K562 (cell line): Measurements from ENCODE around the gene BTN3A1. TPM values are rescaled to one million over a fixed set of nuclear protein-coding genes. Genes with fewer than 3 reads are reported as not detected.

Experiments
- ATAC-seq: fragments of 200-7000 bp; cut with Tn5 transposase; 3 replicates; pipeline ENCODE4 v1.9.1; 2020; ENCODE audit warnings: moderate library complexity
- BruUV-seq: library from RNA; stranded (reverse); fragments of 400-500 nt; replicated peaks from 2 replicates; lab custom pipeline; 2021; lab: Mats Ljungman, UMichigan
- CTCF ChIA-PET: fragments of 300-600 bp; formaldehyde crosslinking; extraction: SDS; loops from one replicate; lab custom pipeline; 2021; ENCODE audit warnings: low intra/inter-chr PET ratio; lab: Yijun Ruan, JAX
- POLR2A ChIA-PET: fragments of 300-600, 350-650 bp; sonication (Branson Sonifier 250); formaldehyde crosslinking; extraction: SDS; loops from one replicate; lab custom pipeline; 2021; ENCODE audit warnings: antibody characterized with exemption, inconsistent platforms; lab: Yijun Ruan, JAX
- DNase-seq, 4 experiments: peaks; one replicate each; pipeline versions ENCODE4 v3.0.0 to v3.0.0-alpha.2; 2011 to 2018; ENCODE audit warnings: low spot score in 3 of 4, mixed read lengths in 3 of 4; ENCODE audit errors: extremely low read depth in 1 of 4
- FAIRE-seq: peaks from 2 replicates; lab custom pipeline; 2011; peaks lifted over from hg19 to GRCh38; lab: Jason Lieb, UNC
- H2AFZ ChIP-seq: 2 replicates; pipeline ENCODE4 v1.6.0; 2011; ENCODE audit warnings: low read depth, low read length, control low read depth, inconsistent platforms
- H3K27ac ChIP-seq: fragments of 200-600 bp; 3 replicates; pipeline ENCODE4 v1.8.0; 2011; ENCODE audit warnings: low read depth, mild to moderate bottlenecking, control low read depth, inconsistent platforms, low read length, moderate library complexity, mixed read lengths; ENCODE audit errors: extremely low read depth
- H3K27me3 ChIP-seq, 2 experiments: fragments of 300-600 bp in 1 of 2; 2 replicates in 1 of 2; 3 replicates in 1 of 2; pipeline versions ENCODE4 v1.6.0 to v1.8.0; 2011; ENCODE audit warnings: inconsistent platforms in 2 of 2, low read length in 2 of 2, mild to moderate bottlenecking in 1 of 2, mixed read lengths in 1 of 2, moderate library complexity in 1 of 2; ENCODE audit not compliant: control insufficient read depth in 2 of 2, insufficient read depth in 2 of 2
- H3K36me3 ChIP-seq: fragments of 300-600 bp; 3 replicates; pipeline ENCODE4 v1.8.0; 2011; ENCODE audit warnings: mild to moderate bottlenecking, low read length, inconsistent platforms; ENCODE audit not compliant: control insufficient read depth, insufficient read depth
- H3K4me1 ChIP-seq, 2 experiments: fragments of 200-600 bp in 1 of 2; replicated peaks in 1 of 2; 2 replicates in 1 of 2; 3 replicates in 1 of 2; pipeline versions ENCODE4 v1.5.1 to v1.8.0; 2011; ENCODE audit warnings: inconsistent platforms in 2 of 2, low read length in 2 of 2, mild to moderate bottlenecking in 1 of 2, mixed read lengths in 1 of 2, moderate library complexity in 1 of 2; ENCODE audit not compliant: control insufficient read depth in 2 of 2, insufficient read depth in 2 of 2
- H3K4me2 ChIP-seq: 2 replicates; pipeline ENCODE4 v1.6.1; 2011; ENCODE audit warnings: low read length, control low read depth, inconsistent platforms, mixed read lengths; ENCODE audit not compliant: insufficient read depth
- H3K4me3 ChIP-seq: fragments of 200-600 bp; sonication (generic), shearing (Covaris generic); 2 replicates; pipeline ENCODE4 v1.5.1; 2016; ENCODE audit warnings: control low read depth, inconsistent platforms
- H3K79me2 ChIP-seq: fragments of 200-600 bp; 3 replicates; pipeline ENCODE4 v1.8.0; 2011; ENCODE audit warnings: low read length, inconsistent platforms; ENCODE audit not compliant: control insufficient read depth, insufficient read depth
- H3K9ac ChIP-seq, 2 experiments: 2 replicates each; pipeline versions ENCODE4 v1.6.0 to v1.6.1; 2011; ENCODE audit warnings: low read depth in 2 of 2, low read length in 2 of 2, control low read depth in 1 of 2, inconsistent platforms in 1 of 2, mild to moderate bottlenecking in 1 of 2, mixed read lengths in 1 of 2; ENCODE audit not compliant: insufficient read depth in 1 of 2
- H3K9me1 ChIP-seq: one replicate; pipeline ENCODE4 v1.6.0; 2011; ENCODE audit warnings: inconsistent platforms, mild to moderate bottlenecking, low read length, moderate library complexity; ENCODE audit not compliant: control insufficient read depth, insufficient read depth
- H3K9me3 ChIP-seq: replicated peaks from 2 replicates; pipeline ENCODE4 v1.5.1; 2011; ENCODE audit warnings: low read depth, low read length, inconsistent platforms; ENCODE audit not compliant: control insufficient read depth, insufficient read depth
- H4K20me1 ChIP-seq: replicated peaks from 2 replicates; pipeline ENCODE4 v1.6.1; 2011; ENCODE audit warnings: low read length, inconsistent platforms, mixed read lengths; ENCODE audit not compliant: control insufficient read depth, insufficient read depth
- RAD21 ChIP-seq, 2 experiments: fragments of 250-450 bp in 1 of 2; fragments of 450-650 bp in 1 of 2; sonication (Bioruptor Pico) in 1 of 2; formaldehyde crosslinking in 1 of 2; IDR thresholded peaks in 1 of 2; conservative IDR thresholded peaks in 1 of 2; 2 replicates each; pipeline versions ENCODE4 v1.4.0 to v1.8.0; 2020 to 2022; ENCODE audit warnings: mild to moderate bottlenecking in 2 of 2, moderate library complexity in 1 of 2
- SETDB1 ChIP-seq: IDR thresholded peaks from one replicate; pipeline ENCODE4 v1.6.1; 2012; ENCODE audit warnings: low read length, control low read depth, inconsistent platforms
- WHSC1 ChIP-seq: IDR thresholded peaks from one replicate; pipeline ENCODE4 v1.6.1; 2012; ENCODE audit warnings: low read length, control low read depth, inconsistent platforms
- YY1 ChIP-seq, 3 experiments: IDR thresholded peaks; 2 replicates each; pipeline ENCODE4 v1.6.1; 2011; ENCODE audit warnings: low read length in 2 of 3, mild to moderate bottlenecking in 2 of 3, moderate library complexity in 2 of 3, borderline replicate concordance in 1 of 3, control low read depth in 1 of 3, low read depth in 1 of 3; ENCODE audit not compliant: insufficient read depth in 3 of 3, insufficient replicate concordance in 2 of 3, control insufficient read depth in 1 of 3, insufficient read length in 1 of 3; ENCODE audit errors: extremely low read depth in 1 of 3
- ZNF175 ChIP-seq: fragments of 200-800 bp; sonication (Bioruptor generic); IDR thresholded peaks from 2 replicates; pipeline ENCODE4 v1.6.1; 2016; ENCODE audit warnings: low read depth, mild to moderate bottlenecking, missing genetic modification characterization, missing compliant biosample characterization
- WGBS: fragments of 100-300 bp; shearing (Covaris generic); methylation state at CpG from one replicate; pipeline ENCODE4 v1.1.6; 2016; ENCODE audit warnings: low coverage, mixed read lengths; ENCODE audit not compliant: insufficient coverage; ENCODE audit errors: missing lambda C conversion rate; 5-methylcytosine and 5-hydroxymethylcytosine counted together
- in situ Hi-C: fragments of 300-500 bp; cut with MboI; formaldehyde crosslinking; loops from 4 replicates; pipeline ENCODE4 v1.15.0; 2018; ENCODE audit warnings: inconsistent platforms, mixed read lengths
- intact Hi-C: fragments of 100-400 bp; cut with micrococcal nuclease; formaldehyde crosslinking; loops from 2 replicates; pipeline ENCODE4 v1.14.2; 2022
- polyA plus RNA-seq, 8 experiments: library from polyadenylated mRNA; depleted of rRNA in 4 of 8; stranded (reverse) in 5 of 8; unstranded in 3 of 8; fragments of >200 nt; fragmentation: Nextera tagmentation in 2 of 8; fragmentation: Illumina TruSeq in 1 of 8; extraction: Ambion mirVana in 2 of 8; extraction: Trizol in 1 of 8; gene quantifications; 2 replicates each; pipeline versions ENCODE4 v1.2.1 to v1.2.3, GENCODE V29; 2011 to 2014; ENCODE audit warnings: inconsistent platforms in 1 of 8, missing spikeins in 1 of 8
- total RNA-seq, 7 experiments: library from RNA; depleted of rRNA in 6 of 7; stranded (reverse); fragments of >200 nt in 6 of 7; fragmentation: Illumina TruSeq in 2 of 7; extraction: Trizol in 2 of 7; gene quantifications; 2 replicates each; pipeline versions ENCODE4 v1.2.1 to v1.2.3, GENCODE V29; 2011 to 2021; ENCODE audit warnings: low replicate concordance in 1 of 7

The BTN3A1 gene
- total and polyA plus RNA-seq, 9 of the 15 experiments (the other 6 are each of a cell fraction or from before 2014, with no cell fraction given), result 0.84 to 8.5 (median 3.9) TPM

GRCh38 chr6:26366504-26366903 lies 35.6 kb upstream of the BTN3A1 start:
- Histone ChIP-seq H3K79me2 (no peaks in the 10 kb centered on the region), H4K20me1 (no peaks in the 10 kb centered on the region), H3K9me1 (no peaks in the 10 kb centered on the region), H2AFZ (no peak overlapping the region), H3K27me3 (no peaks in the 10 kb centered on the region), H3K36me3 (no peaks in the 10 kb centered on the region), H3K9me3 (no peaks in the 10 kb centered on the region), H3K27ac (no peak overlapping the region), H3K9ac (0 out of 4 replicates have a peak overlapping the region, but pooled peaks of 1 of the 2 experiments have one; percentile 75), H3K4me1 (peaks cover 7 to 22% of the 10 kb centered on the region in 2 experiments), H3K4me3 (no peak overlapping the region), H3K4me2 (no peak overlapping the region; the same call in 1 of the 2 replicates)
- TF ChIP-seq WHSC1 (no peak), SETDB1 (no peak), RAD21 (CRISPR knock-in tag; conservative IDR thresholded peaks at IDR 0.05 in 1 of 2, IDR thresholded peaks at IDR 0.05 in 1 of 2) (0 out of 4 replicates have a peak, but pooled peaks of 1 of the 2 experiments have one; percentile 7), YY1 (IDR thresholded peaks at IDR 0.05; ENCODE audit: borderline replicate concordance in 1 of 3, control insufficient read depth in 1 of 3, extremely low read depth in 1 of 3, insufficient read depth in 3 of 3, insufficient read length in 1 of 3, insufficient replicate concordance in 2 of 3, low read depth in 1 of 3, low read length in 2 of 3) (peak in 1 of 3 experiments; percentile 40), ZNF175 (no peak)
- intact Hi-C loops, result no loop called here
- POLR2A ChIA-PET, result interaction anchor here (1.1 to 1.9 kb wide), 3 partner anchors 9 to 14 kb away, joined by 3 to 5 read pairs (median 3); no protein-coding TSS in a partner anchor
- in situ Hi-C loops, result no loop called here
- DNase-seq, result peak in 2 of 4 experiments; percentile 37
- WGBS, result 67% methylated on average over 1 of the region's 1 CpG
- ATAC-seq, result 0 out of 3 replicates have a peak, but pooled peaks have one; percentile 7
- CTCF ChIA-PET, result no interaction called here
- BruUV-seq, result no TSS peak
- FAIRE-seq, result no peak
